Fibroblast of skin of right biceps (primary cell): ENCODE measurements around the gene NDFIP1.
"Not testable (repeated sequence)": the region's sequence is repeated elsewhere in the genome, so short reads cannot be mapped to it uniquely, and the experiment has no call there.

Experiments
- DNase-seq: peaks from one replicate; pipeline ENCODE4 v3.0.0-alpha.2; 2013

The NDFIP1 gene

GRCh38 chr5:142159354-142159753 is 50.8 kb downstream of the NDFIP1 start:
- DNase-seq: no peak

- no peak for DNase-seq
Measured at GRCh38 chr5:142164315-142164714, 55.7 kb downstream of the NDFIP1 start.

- DNase-seq: no peak
Measured at GRCh38 chr5:142166754-142167153, 58.2 kb downstream of the NDFIP1 start.

GRCh38 chr5:142167458-142167857 is 58.9 kb downstream of the NDFIP1 start:
- DNase-seq: no peak

GRCh38 chr5:142168365-142168764 is 59.8 kb downstream of the NDFIP1 start:
- DNase-seq: no peak

- DNase-seq: no peak
Measured at GRCh38 chr5:142170254-142170953, 61.8 kb downstream of the NDFIP1 start.

GRCh38 chr5:142171270-142171669 is 62.7 kb downstream of the NDFIP1 start:
- DNase-seq: no peak

- no peak for DNase-seq
Measured at GRCh38 chr5:142175039-142175438, 66.5 kb downstream of the NDFIP1 start.

GRCh38 chr5:142175461-142176142 is 67.0 kb downstream of the NDFIP1 start:
- no peak for DNase-seq

GRCh38 chr5:142176255-142176654 is 67.7 kb downstream of the NDFIP1 start:
- no peak for DNase-seq

- DNase-seq: no peak
Measured at GRCh38 chr5:142178651-142179050, 70.1 kb downstream of the NDFIP1 start.

- no peak for DNase-seq
Measured at GRCh38 chr5:142179776-142180387, 71.3 kb downstream of the NDFIP1 start.

GRCh38 chr5:142181096-142181495 is 72.5 kb downstream of the NDFIP1 start:
- DNase-seq: no peak

- DNase-seq: no peak
Measured at GRCh38 chr5:142181547-142182163, 73.1 kb downstream of the NDFIP1 start.

- no peak for DNase-seq
Measured at GRCh38 chr5:142182840-142183239, 74.3 kb downstream of the NDFIP1 start.

GRCh38 chr5:142183561-142183960 is 75.0 kb downstream of the NDFIP1 start:
- no peak for DNase-seq

GRCh38 chr5:142184988-142185387 is 76.4 kb downstream of the NDFIP1 start:
- DNase-seq: peak; percentile 52

- DNase-seq: no peak
Measured at GRCh38 chr5:142186514-142186856, 77.9 kb downstream of the NDFIP1 start.

- no peak for DNase-seq
Measured at GRCh38 chr5:142186857-142187594, 78.4 kb downstream of the NDFIP1 start.

GRCh38 chr5:142188691-142189090 is 80.1 kb downstream of the NDFIP1 start:
- not testable (repeated sequence) for DNase-seq

- DNase-seq: no peak
Measured at GRCh38 chr5:142189813-142190212, 81.2 kb downstream of the NDFIP1 start.

GRCh38 chr5:142191776-142192175 is 83.2 kb downstream of the NDFIP1 start:
- DNase-seq: no peak
